HG03565 (cell line): Measurements from ENCODE around the gene MASP2.
"Not testable (repeated sequence)": the region's sequence is repeated elsewhere in the genome, so short reads cannot be mapped to it uniquely, and the experiment has no call there.

ENCODE experiments used
- ATAC-seq: cut with Tn5 transposase; IDR thresholded peaks from one replicate; pipeline ENCODE4 v1.9.1; 2021; ENCODE audit warnings: mild to moderate bottlenecking, moderate library complexity; ENCODE audit not compliant: unreplicated experiment

MASP2 gene

GRCh38 chr1:10992004-10992403 lies 55.0 kb downstream of the MASP2 start:
- not testable (repeated sequence) for ATAC-seq

- ATAC-seq: no peak
Measured at GRCh38 chr1:10990828-10991227, 56.2 kb downstream of the MASP2 start.

DNA sequence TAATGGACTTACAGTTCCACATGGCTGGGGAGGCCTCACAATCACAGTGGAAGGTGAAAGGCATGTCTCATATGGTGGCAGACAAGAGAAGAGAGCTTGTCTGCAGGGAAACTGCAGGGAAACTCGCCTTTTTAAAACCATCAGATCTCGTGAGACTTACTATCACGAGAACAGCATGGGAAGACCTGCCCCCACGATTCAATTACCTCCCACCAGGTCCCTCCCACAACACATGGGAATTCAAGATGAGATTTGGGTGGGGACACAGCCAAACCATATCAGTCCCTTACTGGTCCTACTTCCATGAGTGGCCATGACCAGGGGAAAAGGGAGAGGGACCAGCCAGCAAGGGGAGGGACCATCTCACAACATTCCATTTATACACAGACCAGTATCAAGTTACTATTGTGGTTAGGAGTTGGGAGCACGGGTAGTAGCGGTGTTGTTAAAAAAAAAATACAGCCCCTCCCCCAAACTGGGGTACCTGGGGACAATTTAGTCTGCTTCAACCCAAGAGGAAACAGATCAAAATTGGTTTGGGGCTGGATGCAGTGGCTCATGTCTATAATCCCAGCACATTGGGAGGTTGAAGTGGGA lies 57.0 kb downstream of the MASP2 start:
- not testable (repeated sequence) for ATAC-seq

- ATAC-seq: no peak
Measured at GRCh38 chr1:10989095-10989494, 57.9 kb downstream of the MASP2 start.

GRCh38 chr1:10987840-10988417 lies 59.1 kb downstream of the MASP2 start:
- no peak for ATAC-seq

- no peak for ATAC-seq
Measured at GRCh38 chr1:10986525-10986890, 60.5 kb downstream of the MASP2 start.

DNA sequence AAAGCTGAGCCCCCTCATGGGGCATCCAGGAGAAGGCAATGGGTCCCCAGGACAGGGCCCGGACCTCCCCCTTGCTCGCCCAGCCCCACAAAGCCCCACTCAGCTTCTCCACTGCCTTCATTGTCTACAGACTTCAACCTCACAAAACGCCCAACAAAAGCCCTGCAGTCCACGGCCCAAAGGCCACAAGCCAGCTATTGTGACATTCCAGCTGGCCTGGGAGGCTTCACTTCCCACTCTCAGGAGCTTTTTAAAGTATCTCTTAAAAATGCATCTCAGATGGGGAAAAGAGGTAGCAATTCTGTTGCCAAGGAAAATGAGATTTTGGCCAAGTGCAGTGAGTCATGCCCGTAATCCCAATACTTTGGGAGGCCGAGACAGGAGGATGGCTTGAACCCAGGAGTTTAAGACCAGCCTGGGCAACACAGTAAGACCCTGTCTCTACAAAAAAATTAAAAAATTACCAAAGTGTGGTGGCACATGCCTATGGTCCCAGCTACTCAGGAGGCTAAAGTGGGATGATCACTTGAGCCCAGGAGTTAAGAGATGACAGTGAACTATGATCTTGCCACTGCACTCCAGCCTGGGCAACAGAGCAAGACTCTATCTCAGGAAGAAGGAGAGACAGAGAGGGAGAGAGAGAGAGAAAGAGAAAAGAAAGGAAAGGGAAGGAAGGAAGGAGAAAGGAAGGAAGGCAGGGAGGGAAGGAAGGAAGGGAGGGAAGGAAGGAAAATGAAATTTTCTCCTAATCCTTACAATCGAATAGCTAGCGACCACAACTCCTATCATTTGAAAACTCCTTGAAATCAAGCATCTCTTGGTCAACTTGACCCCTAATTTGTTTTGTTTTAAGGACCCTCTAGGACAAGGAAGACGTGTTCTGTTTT lies 66.0 kb downstream of the MASP2 start:
- no peak for ATAC-seq

DNA sequence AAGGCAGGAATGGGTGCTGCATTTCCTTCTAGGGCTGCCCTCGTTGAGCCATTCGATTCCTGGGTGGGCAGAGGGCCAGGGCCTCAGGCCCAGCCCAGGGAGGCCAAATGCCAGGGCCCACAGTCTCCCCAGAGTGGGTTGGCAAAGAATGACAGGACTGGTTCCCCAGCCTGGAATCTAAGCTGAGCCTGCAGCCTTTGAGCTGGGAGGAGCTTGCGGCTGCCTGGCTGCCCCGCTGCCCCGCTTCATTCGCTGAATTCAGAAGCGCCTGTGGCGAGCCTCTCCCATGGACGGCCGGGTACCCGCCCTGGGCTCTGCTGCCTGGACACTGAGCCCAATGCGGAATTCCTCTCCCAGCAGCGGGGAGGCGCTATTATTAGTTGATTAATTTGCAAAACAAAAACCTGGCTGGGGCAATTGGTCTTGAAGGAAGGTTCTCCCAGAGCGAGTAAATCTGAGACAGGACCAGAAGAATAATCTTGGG lies 66.9 kb downstream of the MASP2 start:
- ATAC-seq: no peak

- no peak for ATAC-seq
Measured at GRCh38 chr1:10979483-10979920, 67.5 kb downstream of the MASP2 start.

- ATAC-seq: no peak
Measured at GRCh38 chr1:10978719-10979118, 68.3 kb downstream of the MASP2 start.
